Right lobe of liver (tissue), 4 donors: ENCODE results near the gene FLNB.

Experiments
- POLR2A ChIP-seq: fragments of 450-650 bp; IDR thresholded peaks from one replicate; pipeline ENCODE4 v1.6.1; 2017; ENCODE audit warnings: antibody characterized with exemption, mild to moderate bottlenecking
- TF ChIP-seq, protein P1 (sequence below), 4 donors: fragments of 200-600 bp in 3 of 4; fragments of 450-650 bp in 1 of 4; IDR thresholded peaks; one replicate each; pipeline versions ENCODE4 v1.5.1 to v1.8.0; 2016 to 2022; ENCODE audit warnings: antibody characterized with exemption in 4 of 4, mild to moderate bottlenecking in 2 of 4
- donor health status: DM: no; HTN: no; CAD: no.
- donor health status: DM: no; HTN: no; CAD: no.
- donor health status: DM: no; HTN: yes; CAD: no.

DNA sequence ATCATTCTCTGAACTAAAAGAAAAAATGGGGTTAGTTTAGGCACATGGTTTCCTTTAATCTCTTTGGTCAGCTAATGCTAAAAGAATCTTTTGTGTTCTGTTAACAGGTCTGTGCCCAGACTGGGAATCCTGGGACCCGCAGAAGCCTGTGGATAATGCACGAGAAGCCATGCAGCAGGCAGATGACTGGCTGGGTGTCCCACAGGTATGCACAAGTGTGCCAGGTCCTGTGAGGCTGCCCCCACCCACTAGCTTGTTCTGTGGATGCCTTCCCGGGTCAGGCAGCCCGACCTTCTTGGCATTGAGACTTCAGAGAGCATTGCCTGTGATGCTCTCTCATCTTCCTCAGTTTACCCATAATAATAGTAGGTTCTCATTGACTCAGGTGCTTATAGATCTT is 70.4 kb downstream of the FLNB start:
- no peak for TF ChIP-seq POLR2A
- TF ChIP-seq, protein P1, sequence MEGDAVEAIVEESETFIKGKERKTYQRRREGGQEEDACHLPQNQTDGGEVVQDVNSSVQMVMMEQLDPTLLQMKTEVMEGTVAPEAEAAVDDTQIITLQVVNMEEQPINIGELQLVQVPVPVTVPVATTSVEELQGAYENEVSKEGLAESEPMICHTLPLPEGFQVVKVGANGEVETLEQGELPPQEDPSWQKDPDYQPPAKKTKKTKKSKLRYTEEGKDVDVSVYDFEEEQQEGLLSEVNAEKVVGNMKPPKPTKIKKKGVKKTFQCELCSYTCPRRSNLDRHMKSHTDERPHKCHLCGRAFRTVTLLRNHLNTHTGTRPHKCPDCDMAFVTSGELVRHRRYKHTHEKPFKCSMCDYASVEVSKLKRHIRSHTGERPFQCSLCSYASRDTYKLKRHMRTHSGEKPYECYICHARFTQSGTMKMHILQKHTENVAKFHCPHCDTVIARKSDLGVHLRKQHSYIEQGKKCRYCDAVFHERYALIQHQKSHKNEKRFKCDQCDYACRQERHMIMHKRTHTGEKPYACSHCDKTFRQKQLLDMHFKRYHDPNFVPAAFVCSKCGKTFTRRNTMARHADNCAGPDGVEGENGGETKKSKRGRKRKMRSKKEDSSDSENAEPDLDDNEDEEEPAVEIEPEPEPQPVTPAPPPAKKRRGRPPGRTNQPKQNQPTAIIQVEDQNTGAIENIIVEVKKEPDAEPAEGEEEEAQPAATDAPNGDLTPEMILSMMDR (IDR thresholded peaks at IDR 0.05): no peak
